Measurements from ENCODE around the gene ATP9B.

- no peak for TF ChIP-seq POLR2A (IDR thresholded peaks at IDR 0.05; ENCODE audit: low read length)
- TF ChIP-seq GATA1 (IDR thresholded peaks at IDR 0.05; ENCODE audit: low read depth, low read length) = no peak
Measured at GRCh38 chr18:79379931-79380815, 311.0 kb downstream of the ATP9B start.
